ENCODE data around the gene KCNJ11. TPM values are rescaled to one million over a fixed set of nuclear protein-coding genes. Genes with fewer than 3 reads are reported as not detected.

KCNJ11 gene
- total and polyA plus RNA-seq, 2 donors (not counting 3 experiments of a cell fraction or from before 2014, with no cell fraction given), result 0.04 TPM; not detected in 1

DNA sequence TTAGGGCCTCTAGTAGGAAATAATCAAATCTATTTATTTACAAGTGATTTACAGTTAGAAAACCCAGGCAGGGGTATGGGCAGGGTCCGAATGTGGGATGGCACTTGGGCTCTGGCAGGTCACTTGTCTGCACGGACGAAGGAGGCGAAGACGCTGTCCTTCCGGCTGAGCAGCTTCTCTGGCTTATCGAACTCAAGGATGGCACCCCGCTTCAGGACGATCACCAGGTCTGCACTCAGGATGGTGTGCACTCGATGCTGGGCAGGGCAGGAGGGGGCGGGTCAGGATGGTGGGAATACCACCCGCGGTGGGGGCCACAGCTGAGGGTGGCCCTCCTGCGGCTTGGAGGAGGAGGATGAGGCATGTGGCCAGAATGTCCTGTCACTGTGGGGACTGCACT lies 4.4 kb upstream of the KCNJ11 start:
- CTCF ChIA-PET, result interaction anchor here (0.8 kb wide), 1 partner anchor 9 kb away, joined by 3 read pairs; no protein-coding TSS in a partner anchor

More for the DNA sequence above, 4.4 kb upstream of the KCNJ11 start:
- no TSS peak for BruUV-seq (replicated peaks)
- DNase-seq (ENCODE audit: low read depth, low spot score), result no peak
- intact Hi-C loops (cut with micrococcal nuclease), result no loop called here
- no peak for FAIRE-seq
- POLR2A ChIA-PET, result no interaction called here
- Histone ChIP-seq H3K9ac (replicated peaks; ENCODE audit: extremely low read depth, insufficient read depth, low read length) (no peak overlapping the region), H3K9me3 (replicated peaks; ENCODE audit: control insufficient read depth, insufficient read depth, low read length) (no peaks in the 10 kb centered on the region), H3K27ac (ENCODE audit: insufficient read depth, low read depth, low read length) (no peak overlapping the region), H4K20me1 (replicated peaks; ENCODE audit: control insufficient read depth, extremely low read depth, insufficient read depth, low read length) (no peaks in the 10 kb centered on the region), H3K36me3 (ENCODE audit: control insufficient read depth in 2 of 2, extremely low read depth in 1 of 2, insufficient read depth in 2 of 2, low read length in 2 of 2) (no peaks in the 10 kb centered on the region), H3K79me2 (ENCODE audit: control insufficient read depth, insufficient read depth, low read length) (no peaks in the 10 kb centered on the region), H2AFZ (ENCODE audit: low read depth, low read length) (no peak overlapping the region), H3K4me3 (replicated peaks in 1 of 3; ENCODE audit: insufficient read depth in 1 of 3, low read depth in 1 of 3, low read length in 3 of 3) (no peak overlapping the region), H3K9me1 (replicated peaks; ENCODE audit: control insufficient read depth, extremely low read depth, insufficient read depth, low read length) (no peaks in the 10 kb centered on the region), H3K4me1 (ENCODE audit: control insufficient read depth, extremely low read depth, insufficient read depth, low read length) (no peaks in the 10 kb centered on the region), H3K27me3 (ENCODE audit: control insufficient read depth in 2 of 2, insufficient read depth in 2 of 2, low read length in 2 of 2) (peaks cover 8 to 14% of the 10 kb centered on the region in 2 experiments), H3K4me2 (ENCODE audit: insufficient read depth, low read length) (no peak overlapping the region)
- TF ChIP-seq POLR2AphosphoS5 (IDR thresholded peaks at IDR 0.05; ENCODE audit: insufficient read depth, low read depth, low read length) (no peak), MYC (IDR thresholded peaks at IDR 0.05; ENCODE audit: low read depth, low read length) (no peak), EZH2 (IDR thresholded peaks at IDR 0.05; ENCODE audit: borderline replicate concordance, low read depth, low read length, severe bottlenecking) (no peak), FOS (IDR thresholded peaks at IDR 0.05; ENCODE audit: borderline replicate concordance, insufficient read depth, low read length) (no peak), GATA2 (IDR thresholded peaks at IDR 0.05; ENCODE audit: insufficient read depth, insufficient read length, low read depth, low read length) (no peak), POLR2A (IDR thresholded peaks at IDR 0.05; ENCODE audit: low read depth, low read length) (no peak), JUN (IDR thresholded peaks at IDR 0.05; ENCODE audit: borderline replicate concordance, insufficient read depth, insufficient read length, low read depth) (no peak)
- TF ChIP-seq, protein P1, sequence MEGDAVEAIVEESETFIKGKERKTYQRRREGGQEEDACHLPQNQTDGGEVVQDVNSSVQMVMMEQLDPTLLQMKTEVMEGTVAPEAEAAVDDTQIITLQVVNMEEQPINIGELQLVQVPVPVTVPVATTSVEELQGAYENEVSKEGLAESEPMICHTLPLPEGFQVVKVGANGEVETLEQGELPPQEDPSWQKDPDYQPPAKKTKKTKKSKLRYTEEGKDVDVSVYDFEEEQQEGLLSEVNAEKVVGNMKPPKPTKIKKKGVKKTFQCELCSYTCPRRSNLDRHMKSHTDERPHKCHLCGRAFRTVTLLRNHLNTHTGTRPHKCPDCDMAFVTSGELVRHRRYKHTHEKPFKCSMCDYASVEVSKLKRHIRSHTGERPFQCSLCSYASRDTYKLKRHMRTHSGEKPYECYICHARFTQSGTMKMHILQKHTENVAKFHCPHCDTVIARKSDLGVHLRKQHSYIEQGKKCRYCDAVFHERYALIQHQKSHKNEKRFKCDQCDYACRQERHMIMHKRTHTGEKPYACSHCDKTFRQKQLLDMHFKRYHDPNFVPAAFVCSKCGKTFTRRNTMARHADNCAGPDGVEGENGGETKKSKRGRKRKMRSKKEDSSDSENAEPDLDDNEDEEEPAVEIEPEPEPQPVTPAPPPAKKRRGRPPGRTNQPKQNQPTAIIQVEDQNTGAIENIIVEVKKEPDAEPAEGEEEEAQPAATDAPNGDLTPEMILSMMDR (IDR thresholded peaks at IDR 0.05; ENCODE audit: extremely low read depth in 1 of 2, insufficient read depth in 1 of 2, low read depth in 1 of 2, low read length in 2 of 2), result no peak
- TF ChIP-seq, protein P2, sequence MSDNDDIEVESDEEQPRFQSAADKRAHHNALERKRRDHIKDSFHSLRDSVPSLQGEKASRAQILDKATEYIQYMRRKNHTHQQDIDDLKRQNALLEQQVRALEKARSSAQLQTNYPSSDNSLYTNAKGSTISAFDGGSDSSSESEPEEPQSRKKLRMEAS (IDR thresholded peaks at IDR 0.05; ENCODE audit: insufficient read depth, insufficient read length), result no peak
- dilution Hi-C loops (cut with MboI; ENCODE audit: extremely low pct_ligation_motif_present, low sequenced_read_pairs), result no loop called here

All from endothelial cell of umbilical vein (primary cell).